GM12873 (cell line): ENCODE data around the gene ANKAR.

Experiments
- TF ChIP-seq, protein P1 (sequence below): IDR thresholded peaks from 2 replicates; pipeline ENCODE4 v1.5.1; 2012; ENCODE audit warnings: low read depth, mild to moderate bottlenecking, moderate library complexity, low read length, control low read depth; ENCODE audit not compliant: insufficient read depth; ENCODE audit errors: missing control alignments

The ANKAR gene

DNA sequence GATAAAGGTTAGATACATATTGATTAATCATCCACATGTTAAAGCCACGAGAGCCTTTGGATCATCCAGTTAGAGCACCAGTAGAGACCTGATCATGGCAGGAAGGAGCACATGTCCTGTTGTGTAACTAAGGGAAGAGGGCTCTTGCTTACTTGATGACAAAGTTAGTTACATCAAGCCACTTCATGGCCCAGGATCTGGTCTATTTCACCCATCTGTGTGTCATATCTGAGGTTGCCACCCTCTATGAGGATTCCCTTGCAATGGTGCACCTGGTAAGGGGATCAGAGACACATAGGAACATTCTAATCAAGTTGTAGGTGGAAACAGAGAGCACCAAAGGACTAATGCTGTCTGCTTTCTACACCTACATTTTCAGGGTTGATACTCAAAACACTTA, 6.7 kb downstream of the ANKAR start:
- TF ChIP-seq, protein P1, sequence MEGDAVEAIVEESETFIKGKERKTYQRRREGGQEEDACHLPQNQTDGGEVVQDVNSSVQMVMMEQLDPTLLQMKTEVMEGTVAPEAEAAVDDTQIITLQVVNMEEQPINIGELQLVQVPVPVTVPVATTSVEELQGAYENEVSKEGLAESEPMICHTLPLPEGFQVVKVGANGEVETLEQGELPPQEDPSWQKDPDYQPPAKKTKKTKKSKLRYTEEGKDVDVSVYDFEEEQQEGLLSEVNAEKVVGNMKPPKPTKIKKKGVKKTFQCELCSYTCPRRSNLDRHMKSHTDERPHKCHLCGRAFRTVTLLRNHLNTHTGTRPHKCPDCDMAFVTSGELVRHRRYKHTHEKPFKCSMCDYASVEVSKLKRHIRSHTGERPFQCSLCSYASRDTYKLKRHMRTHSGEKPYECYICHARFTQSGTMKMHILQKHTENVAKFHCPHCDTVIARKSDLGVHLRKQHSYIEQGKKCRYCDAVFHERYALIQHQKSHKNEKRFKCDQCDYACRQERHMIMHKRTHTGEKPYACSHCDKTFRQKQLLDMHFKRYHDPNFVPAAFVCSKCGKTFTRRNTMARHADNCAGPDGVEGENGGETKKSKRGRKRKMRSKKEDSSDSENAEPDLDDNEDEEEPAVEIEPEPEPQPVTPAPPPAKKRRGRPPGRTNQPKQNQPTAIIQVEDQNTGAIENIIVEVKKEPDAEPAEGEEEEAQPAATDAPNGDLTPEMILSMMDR: no peak

DNA sequence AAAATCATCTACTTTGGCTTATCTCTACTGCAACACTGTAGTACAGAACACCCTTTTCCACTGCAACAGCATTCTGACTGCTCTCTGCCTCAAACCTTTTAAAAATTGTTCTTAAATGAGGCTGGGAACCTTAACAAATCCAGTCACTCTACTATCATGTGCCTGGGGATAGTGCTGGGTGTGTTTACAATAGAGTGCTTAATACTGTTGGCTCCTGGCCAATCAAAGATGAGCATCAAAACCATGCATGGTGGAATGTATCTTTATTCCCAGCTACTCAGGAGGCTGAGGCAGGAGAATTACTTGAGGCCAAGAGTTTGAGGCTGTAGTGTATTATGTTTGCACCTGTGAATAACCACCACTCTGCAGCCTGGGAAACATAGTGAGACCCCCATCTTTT, 7.4 kb downstream of the ANKAR start:
- TF ChIP-seq, protein P1: no peak

DNA sequence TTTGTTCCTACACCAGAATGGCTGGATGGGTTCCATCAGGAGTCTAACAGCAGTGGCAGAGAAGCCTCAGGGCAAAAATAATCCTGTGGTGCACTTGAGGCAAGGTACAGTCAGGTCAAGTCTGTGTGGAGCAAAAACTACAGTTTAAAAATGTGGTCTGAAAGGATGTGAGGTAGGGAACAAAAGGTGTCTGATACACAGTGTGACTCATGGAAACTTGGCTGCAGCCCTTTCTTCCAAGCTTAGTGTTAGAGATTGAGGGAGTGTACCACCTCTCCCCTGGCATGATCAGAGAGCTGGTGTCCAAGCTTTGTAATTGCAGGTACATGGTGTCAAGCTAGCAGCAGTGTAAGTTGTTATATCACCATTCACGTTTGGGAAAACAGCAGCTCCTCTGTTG, 8.9 kb downstream of the ANKAR start:
- TF ChIP-seq, protein P1: no peak

DNA sequence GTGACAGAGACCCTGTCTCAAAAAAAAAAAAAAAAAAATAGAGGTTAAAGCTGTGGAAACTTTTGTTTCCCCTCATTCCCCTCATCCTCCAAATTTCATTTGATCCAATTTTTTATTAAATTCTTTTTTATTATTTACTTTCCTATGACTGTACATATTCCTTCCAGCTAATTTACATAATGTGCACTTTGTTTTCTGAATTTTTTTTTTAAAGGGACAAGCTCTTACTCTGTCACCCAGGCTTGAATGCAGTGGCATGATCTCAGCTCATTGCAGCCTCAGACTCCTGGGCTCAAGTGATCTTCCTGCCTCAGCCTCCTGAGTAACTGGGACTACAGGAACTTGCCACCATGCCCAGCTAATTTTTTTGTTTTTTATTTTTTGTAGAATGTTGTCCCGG, 10.3 kb downstream of the ANKAR start:
- TF ChIP-seq, protein P1: no peak

DNA sequence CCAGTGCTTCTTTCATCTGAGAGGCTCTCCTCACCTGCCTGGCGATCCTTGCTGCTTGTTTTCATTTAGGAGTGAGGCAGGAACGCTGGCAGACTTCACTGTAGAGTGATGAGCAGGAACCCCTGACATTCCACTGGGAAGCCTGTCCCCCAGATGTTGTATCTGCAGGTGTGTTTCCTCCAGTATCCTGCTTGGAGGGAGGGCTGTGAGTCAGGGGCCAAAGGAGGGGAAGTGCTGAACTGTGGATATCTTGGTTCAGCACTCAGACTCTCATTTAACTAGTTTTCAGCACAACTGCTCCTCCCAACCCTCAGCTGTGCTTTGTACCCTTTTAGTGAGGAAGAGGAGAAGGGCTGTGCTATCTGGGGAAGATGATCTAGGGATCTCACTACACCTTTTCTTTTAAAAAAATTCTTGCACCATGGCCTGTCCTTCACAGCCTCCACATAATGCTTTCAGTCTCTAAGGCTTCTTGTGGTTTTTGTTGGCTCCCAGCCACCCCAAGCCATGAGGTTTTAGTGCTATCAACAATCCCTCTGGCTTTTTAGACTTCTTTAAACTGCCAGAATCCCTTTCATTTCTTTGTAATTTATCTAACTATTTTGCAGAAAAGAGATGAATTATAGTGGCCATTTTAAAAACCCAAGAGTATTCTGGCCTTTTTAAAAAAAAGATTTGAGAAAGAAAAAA, 11.2 kb downstream of the ANKAR start:
- TF ChIP-seq, protein P1: no peak

DNA sequence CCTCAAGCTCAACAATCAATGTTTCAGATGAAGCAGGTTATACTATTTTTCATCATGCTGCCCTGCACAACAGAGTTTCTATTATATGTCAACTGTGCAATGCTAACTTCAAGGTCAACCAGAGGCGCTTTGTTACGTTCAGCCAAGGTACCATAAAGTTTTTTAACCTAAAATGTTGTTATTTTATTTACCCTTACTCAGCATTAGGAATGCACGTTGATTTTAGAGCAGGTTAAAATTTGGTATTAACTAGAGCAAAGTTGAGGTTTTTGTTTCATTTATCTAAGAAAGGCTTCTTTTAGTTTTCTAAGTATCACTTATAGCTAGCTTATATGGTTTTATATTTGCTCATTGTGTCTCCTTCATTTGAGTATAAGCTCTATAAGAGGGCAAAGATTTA, 21.8 kb downstream of the ANKAR start:
- TF ChIP-seq, protein P1: no peak

DNA sequence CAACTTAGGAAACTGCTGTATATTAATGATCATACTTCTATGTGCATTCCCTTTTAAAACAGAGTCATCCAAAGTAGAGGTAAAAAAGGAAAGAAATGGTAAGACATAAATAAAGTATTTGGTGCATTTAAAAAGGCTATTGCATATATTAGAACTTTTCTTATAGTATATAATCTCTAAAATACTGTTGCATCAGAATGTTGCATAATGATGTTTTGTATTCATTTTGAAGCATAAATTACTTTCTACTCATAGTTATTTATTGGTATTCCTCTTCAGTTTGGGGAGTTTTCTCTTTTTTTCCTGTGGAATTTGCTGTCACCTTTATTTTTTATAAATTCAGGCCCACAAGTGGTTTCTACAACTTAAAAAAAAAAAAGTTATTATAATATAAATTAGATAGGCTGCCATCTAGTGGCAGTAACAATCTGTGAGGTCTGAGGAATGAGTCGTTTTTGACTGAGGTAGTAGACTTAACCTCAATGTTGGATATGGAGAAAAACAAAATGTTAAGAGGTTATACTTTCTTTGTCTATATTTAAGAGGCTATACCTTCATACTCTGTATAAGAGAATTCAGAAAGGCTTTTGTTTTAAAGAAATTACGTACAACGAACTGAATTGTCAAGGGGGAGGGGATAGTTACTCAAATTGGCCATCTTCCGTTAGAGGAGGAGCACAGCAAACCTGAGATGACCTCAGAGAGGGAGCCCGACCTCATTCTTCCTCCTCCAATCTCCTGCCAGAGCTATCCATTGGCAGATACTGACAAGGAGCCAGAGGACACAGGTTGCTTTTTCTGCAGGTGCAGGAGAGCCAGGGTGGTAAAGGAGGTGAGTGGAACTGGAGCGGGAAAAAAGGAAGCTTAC, 23.8 kb downstream of the ANKAR start:
- TF ChIP-seq, protein P1: peak; percentile 38
